GM19025 (cell line): ENCODE results near the gene INPP5A.
A peak's percentile ranks its signal among the peaks of the same experiment; 100 is the strongest.

ENCODE experiments used
- ATAC-seq: cut with Tn5 transposase; IDR thresholded peaks from one replicate; pipeline ENCODE4 v1.9.1; 2021; ENCODE audit warnings: mild to moderate bottlenecking, low read depth, moderate library complexity; ENCODE audit not compliant: unreplicated experiment

Gene INPP5A

DNA sequence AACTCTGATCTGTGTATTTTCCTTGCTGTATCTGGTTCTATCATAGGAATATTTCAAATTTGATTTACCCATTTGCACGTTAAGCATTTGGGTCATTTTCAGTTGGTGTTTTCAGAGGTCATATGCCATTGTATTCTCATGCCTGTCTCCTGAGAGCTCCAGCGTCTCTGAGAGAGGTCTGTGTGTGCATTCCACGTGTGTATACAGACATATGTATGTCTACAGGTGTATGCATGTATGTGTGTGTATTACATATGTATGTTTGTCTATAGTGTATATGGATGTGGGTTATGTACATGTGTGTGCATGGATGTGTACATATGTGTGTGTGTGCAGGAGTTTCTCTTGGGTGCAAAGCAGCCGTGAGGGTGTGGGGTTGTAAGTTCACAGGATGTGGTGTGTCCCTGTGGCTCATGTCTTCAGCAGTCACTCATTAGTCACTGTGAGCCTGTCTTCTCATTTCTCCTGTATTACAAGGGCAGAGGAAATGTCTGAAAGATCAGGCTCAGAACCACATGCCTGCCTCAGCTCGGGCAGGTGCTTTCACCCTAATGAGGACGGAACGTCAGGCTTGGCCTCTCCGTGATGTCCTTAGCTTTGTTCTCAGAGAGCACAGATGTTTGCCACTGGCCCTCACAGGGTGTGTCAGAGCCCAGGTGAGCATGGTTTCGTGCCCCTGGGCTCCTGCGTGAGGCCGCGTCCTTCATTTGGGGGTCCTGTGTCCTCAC is 146.7 kb downstream of the INPP5A start:
- ATAC-seq = peak; percentile 66

DNA sequence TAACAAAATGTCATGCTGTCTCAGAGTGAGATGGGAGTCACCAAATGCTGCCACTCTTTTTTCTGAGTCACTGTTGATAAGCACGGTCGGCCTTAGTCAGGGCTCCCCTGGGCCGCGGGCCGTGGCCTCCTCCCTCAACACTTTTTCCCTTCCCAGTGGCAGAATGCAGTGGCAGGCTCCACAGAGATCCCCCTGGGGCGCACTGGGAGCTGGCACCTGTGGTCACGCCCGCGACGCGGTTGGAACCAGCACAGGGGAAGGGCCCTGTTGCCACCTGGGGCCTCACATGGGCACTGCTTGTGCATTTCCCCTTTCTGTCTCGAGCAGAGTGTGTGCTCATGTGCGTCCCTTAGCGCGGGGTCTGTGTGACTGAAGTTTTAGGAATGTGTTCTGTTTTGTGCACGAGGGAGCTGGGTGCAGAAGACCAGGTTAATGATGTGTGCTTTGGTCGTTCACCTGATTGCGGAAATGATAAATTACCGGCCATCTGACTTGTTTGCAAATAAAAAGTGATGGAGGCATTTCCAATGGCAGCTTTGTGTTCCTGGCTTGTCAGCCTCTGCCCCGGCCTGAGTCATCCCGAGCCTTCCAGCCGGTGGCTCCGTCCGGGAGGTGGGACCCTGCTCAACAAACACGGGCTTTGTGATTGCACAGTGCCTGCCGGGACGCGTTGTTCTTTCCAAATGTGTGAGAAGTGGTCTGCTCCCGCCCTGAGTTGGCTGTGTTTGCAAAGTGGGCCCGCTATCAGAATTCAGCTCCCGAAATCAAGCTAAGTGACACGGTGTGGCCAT is 147.7 kb downstream of the INPP5A start:
- no peak for ATAC-seq

DNA sequence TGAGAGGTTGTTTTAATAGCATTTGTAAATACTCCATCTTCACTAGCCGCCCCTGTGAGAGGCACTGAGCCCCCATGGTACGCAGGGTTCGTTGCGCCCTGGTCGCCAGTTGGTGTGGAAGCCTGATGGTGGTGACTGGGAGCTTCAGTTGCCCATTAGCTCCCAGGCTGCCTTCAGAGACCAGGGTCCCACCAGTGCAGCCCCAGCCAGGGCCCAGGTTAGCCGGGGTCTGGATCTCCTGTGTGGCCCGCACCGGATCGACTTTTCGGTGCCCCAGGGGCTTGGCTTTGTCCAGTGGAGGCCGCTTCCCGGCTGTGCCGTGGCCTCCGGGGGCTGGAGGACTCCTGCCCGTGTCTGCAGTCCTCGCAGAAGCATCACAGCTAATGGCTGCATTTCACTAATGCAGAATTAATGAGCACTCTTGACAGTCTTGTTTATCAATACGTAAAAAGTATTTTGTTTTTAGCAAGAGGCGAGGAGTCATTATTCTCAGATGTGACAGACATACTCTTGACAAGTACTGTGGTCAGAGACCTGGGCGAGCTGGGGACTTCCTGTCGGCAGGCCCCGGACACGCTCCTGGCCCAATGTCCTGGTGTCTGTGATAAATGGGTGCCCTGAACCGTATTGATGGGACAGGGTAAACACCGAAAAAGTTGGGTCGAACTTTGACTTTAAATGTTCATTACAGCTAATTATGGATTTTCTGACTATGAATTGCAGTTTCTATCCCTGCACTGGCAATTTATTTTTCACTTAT is 148.5 kb downstream of the INPP5A start:
- ATAC-seq = no peak

DNA sequence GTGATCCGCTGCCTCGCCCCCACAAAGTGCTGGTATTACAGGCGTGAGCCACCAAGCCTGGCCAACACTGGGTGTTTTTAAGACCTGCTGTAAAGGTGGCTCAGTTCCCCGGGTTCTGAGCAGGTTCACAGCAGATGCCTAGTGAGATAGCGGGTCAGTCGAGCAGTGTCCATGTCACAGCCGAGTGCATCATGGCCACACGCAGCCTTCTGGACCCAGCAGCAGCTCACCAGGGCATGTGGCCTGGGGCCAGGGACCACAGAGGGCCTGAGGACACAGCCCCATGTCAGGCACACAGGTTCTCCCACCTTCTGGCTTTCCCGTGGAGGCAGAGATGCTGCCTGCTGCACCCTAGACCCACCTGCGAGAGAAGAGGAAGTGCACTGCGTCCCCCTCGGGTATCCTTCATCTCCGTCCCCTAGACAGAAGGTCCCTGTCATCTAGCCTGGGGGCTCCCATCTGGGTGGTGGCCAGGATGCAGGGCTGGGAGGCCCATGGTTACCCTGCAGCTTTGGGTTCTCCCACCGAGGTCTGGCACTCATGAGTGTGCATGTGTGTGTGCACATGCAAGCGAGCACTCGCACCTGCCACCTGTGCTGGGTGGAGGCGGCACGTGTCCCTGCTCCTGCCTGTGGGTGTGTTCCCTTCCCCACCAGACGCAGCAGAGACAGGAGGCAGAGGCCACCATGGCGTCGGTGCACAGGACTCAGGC is 149.8 kb downstream of the INPP5A start:
- no peak for ATAC-seq

DNA sequence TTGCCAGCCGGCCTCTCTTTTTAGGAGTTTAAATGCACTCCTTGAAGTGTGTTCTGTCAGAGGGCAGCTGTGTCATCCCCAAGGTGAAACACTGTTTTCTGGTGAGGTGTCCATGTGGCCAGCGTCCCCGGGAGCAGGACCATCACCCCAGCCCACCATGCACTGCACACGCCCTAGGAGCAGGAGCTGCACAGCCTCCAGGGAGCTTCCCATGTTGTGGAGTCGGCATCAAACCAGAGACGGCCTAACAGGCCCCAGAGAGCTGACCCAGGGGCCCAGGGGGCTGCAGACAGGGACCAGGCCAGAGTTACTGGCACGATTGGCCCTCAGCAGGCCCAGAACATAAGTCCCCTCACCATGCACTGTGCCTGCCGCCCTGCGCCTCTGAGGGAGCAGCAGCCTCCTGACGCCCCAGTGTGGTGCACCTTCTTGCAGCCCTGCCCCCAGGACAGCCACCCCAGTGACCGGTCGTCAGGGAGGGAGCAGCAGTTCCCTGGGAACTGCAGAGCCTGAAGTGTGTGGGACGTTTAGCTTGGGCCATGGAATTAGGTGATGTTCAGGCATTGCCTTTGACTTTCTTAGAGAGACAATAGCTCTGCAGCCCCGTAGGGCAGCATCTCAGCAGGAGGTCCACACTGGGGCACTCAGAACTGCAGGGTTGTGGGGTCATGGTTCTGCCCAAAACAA is 150.4 kb downstream of the INPP5A start:
- ATAC-seq = no peak

DNA sequence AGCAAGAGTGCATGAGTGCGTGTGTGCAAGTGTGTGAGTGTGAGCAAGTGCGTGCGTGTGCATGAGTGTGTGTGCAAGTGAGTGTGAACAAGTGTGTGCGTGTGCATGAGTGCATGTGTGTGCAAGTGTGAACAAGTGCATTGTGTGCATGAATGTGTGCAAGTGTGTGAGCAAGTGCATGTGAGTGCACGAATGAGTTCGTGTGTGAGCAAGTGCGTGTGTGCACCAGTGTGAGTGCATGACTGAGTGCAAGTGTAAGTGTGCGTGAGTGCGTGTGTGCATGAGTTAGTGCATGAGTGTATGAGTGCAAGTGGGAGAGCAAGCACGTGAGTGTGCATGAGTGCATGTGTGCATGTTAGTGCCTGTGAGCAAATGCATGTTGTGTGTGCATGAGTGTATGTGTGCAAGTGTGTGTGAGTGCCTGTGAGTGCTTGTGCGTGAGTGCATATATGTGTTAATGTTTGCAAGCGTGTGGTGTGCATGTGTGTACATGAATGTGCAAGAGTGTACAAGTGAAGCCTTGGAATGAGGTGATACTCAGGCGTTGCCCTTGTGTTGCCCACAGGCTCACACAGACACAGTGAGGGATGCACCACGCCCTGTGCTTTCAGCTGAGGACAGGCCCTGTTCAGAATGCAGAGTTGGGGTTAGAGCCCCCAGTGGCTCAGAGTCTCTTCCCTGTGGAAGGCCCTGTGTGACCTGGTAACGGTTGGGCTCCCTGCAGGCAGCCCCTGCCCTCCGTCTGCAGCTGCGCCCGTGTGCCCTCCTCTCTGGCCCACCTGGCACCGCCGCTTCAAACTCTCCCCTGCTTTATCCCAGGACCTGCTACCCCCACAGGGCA is 151.2 kb downstream of the INPP5A start:
- ATAC-seq = no peak

DNA sequence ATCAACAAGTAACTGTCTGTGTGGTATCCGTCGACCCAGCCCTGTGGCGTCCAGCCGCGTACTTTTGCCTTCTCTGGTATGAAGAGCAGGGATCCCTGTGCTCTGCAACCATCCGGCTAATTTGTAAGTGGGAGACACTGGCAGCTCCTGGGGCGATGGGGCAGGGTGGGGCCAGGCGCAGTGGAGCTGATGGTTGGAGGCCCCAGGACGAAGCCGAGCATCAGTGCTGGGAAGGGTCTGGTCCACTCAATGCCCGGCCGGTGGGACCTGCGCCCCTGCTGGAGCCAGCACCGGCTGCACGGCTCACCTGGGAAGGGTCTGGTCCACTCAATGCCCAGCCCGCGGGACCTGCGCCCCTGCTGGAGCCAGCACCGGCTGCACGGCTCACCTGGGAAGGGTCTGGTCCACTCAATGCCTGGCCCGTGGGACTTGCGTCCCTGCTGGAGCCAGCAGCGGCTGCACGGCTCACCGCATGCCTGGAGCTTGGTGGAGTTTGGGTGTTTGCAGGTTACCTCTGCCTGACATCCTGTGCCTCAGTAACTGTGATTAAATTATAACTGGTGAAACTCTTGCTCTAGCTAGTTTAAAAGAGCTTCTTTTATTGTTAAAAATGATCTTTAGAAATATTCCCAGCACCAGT is 152.3 kb downstream of the INPP5A start:
- no peak for ATAC-seq

DNA sequence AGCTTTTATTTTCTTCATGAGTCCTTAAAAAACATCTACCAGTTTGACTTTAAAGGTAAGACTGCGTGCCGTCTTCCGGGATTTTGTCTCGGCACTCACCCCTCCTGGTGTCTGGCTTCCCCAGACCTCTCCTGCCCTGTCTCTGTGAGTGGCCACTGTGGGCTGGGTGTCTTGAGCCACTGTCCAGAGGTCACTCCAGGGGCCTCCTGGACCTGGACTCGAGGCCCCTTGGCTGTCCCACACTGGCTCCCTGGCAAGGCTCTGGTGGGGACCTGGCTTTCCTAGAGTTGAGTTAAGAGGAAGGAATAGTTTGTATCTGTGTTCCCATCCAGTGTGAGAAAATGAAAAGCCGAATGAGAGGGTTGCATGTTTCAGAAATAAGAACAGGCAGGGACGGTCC is 152.8 kb downstream of the INPP5A start:
- ATAC-seq = no peak

DNA sequence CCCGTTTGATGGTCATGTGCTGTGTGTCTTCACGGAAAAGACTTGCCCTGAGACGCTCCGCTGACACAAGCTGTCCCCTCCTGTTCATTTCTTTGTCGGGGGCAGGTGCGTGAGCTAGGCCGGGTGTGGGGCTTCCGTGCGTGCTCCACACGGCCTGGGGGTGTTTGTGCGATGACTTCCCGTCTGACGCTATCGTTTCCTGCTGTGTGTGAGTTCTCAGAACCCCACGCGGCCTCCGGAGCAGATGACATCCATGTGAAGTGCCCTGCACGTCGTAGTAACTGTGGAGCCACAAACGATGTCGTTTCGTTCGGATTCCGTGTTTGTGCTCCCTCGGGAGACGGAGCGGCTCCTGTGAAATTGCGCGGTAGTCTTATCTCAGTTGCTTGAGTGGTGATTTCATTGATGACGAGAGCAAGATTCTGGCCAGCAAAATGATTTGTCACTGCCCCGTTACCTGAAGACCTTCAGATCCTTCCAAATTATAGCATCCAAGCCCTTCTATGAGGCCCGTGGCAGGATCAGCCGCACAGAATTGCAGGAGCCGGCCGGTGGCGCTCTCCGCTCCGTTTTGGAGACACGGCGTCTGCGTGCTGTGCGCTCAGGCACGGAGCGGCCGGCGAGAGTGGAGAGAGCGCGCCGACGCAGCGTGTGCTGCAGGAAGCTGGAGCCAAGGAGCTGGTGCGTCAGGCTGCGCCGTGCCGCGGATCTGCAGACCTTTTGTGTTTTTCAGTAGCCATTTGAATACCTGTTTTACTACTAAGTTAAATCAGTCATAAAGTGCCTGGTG is 153.4 kb downstream of the INPP5A start:
- ATAC-seq = no peak

DNA sequence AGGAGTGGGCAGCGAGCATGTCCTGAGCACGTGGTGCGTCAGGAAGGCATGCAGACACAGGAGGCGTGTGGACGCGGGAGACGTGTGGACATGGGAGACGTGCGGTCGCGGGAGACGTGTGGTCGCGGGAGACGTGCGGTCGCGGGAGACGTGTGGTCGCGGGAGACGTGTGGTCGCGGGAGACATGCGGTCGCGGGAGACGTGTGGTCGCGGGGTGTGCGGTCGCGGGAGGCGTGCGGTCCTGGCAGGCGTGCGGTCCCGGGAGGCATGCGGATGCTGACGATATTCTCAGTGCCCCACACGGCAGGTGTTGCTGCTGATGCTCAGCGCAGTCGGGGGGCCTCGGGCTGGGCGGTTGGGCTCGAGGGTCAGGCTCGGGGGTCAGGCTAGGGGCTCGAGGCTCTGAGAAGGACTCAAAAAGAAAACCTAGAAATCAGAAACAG is 154.1 kb downstream of the INPP5A start:
- no peak for ATAC-seq

DNA sequence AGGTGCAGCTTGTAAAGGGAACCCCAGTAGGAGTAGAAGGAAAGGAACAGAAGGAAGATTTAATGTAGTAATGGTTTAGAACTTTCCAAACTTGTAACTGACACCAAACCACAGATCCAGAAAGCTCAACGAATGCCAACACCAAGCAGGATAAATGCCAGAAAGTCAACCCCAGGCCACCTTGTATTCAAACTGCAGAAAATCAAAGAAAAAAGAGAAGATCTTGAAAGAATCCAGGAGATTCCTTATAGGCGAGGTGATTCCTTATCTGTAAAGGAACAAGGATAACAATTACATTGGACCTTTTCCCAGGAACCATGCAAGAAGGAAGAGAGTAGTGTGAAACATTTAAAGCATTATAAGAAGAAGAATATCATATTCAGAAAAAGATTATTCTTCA is 154.7 kb downstream of the INPP5A start:
- no peak for ATAC-seq

DNA sequence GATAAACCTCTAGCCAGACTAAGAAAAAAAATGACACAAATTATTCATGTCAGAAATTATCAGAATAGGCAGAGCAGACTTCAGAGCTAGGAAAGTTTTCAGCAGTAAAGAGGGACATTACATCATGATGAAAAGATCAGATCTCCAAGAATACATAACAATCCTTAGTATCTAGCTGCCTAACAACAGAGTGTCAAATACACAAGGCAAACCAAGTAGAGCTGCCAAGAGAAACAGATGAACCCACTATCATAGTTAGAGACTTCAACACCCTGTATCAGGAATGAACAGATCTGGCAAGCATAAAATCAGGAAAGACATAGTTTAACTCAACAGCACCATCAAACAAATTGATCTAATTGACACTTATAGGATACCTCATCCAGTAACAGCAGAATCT is 156.1 kb downstream of the INPP5A start:
- no peak for ATAC-seq

DNA sequence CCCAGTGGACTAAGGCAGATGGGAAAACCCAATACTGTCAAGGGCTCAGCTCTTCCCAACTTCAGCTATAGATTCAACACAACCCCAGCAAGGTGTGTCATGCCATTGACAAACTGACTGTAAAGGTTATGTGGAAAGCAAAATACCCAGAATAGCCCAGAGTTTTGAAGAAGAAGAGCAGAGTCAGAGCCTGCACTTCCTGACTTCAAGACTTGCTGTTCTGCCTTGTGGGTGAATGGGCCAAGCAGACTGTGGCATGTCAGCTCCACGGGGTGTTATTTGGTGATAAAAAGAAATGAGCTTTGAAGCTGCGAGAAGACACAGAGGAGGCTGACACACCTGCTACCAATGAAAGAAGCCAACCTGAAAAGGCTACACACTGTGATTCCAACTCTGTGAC is 158.6 kb downstream of the INPP5A start:
- no peak for ATAC-seq

DNA sequence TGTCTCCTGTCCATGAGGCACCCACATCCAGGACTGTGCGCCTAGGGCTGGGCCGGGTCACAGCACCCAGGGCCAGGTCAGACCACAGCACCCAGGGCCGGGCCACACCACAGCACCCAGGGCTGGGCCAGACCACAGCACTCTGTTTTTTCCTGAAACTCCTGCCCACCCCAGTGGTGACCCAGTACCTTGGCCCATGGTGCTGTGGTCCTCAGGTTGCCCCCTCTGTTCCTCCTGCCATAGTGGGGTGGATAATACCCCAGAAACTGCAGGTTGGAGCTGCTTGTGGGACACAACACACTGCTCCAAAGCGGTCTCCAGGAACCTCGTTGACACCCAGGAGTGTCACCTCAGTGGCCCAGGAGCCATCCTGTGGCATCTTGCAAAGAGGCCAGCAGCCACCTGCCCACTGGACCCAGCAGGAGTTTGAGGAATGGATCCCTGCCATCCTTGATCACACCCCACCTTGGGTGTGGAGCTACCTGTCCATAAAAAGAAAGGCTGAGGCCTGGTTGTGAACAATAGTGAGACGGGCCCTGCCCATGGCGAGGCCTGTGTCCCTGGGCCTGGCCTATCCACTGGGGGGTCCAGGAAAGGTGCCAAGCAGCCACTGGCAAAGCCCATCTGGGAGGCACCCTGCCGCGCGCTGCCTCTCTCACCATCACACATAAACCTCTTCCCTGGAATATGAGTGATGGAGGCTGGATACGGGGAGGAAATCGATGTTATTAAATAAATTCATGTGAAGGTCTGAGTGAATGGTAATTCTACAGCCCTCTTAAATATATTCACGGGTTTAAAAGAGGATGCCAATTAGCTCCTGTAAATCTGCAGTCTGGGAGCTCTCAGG is 159.4 kb downstream of the INPP5A start:
- no peak for ATAC-seq

DNA sequence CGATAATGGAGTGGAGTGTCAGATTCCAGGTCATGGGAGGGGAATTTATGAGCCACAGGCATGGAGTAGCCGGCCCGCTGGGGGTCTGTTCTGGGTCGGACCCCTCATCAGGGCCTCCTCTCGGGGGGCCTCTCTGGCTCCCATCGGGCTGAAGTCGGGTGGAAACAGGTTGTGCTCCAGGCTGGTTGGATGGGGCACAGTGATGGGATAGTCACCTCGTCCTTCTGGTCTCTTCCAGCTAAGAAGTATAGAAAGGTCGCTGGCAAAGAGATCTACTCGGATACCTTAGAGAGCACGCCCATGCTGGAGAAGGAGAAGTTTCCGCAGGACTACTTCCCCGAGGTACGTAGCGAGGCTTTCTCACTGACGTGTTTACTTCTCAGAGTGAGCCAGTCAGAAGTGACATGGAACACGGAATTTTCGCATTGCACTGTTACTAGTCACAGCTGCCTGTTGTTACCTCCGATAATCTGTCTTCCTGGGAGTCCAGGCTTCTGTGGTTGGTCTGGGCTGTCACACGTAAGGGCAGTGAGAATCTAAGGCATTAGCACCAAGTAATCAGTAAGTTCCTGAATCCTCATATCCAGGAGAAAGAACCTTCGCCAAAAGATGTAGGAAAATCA is 160.1 kb downstream of the INPP5A start:
- no peak for ATAC-seq

DNA sequence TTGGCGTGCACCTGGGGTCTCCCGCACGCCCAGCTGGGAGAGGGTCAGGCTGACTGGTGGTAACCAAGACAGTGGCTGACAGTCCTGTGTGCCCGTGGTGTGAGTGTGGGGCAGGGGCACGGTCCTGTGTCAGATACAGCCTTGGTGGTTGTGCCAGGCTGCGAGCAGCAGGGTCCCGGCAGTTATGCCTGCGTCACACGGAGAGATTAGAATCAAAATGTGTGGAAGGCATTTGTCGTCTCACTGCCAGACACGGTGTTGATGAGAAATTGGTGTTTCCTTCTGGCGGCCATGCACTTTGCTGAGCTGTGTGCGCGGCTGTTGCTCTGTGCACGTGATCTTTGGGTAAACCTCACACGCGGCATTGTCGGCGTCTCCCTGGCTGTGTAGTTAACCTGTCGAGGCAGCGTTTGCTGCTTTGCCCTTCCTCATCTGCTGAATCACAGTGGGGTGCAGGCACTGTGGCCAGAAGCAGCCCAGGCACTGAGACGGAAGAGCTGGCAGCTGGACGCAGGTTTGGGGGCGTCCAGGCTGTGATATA is 160.7 kb downstream of the INPP5A start:
- no peak for ATAC-seq
